KMS-11 (cell line): ENCODE measurements around the gene AK1.

Experiments
- H2AFZ ChIP-seq: fragments of 200-600 bp; sonication (generic); 2 replicates; pipeline ENCODE4 v1.6.1; 2016; ENCODE audit warnings: antibody characterized with exemption, mixed run types, low read depth
- H3K27ac ChIP-seq: fragments of 200-600 bp; sonication (generic); 2 replicates; pipeline ENCODE4 v1.6.1; 2016; ENCODE audit warnings: mild to moderate bottlenecking, mixed run types
- H3K27me3 ChIP-seq: fragments of 200-600 bp; sonication (generic); 2 replicates; pipeline ENCODE4 v1.6.1; 2017; ENCODE audit warnings: mild to moderate bottlenecking, low read depth, mixed run types, moderate library complexity; ENCODE audit not compliant: insufficient read depth
- H3K36me3 ChIP-seq: fragments of 200-600 bp; sonication (generic); 2 replicates; pipeline ENCODE4 v1.6.1; 2017; ENCODE audit warnings: mild to moderate bottlenecking, mixed run types; ENCODE audit not compliant: insufficient read depth
- H3K4me1 ChIP-seq: fragments of 200-600 bp; sonication (generic); 2 replicates; pipeline ENCODE4 v1.6.1; 2016; ENCODE audit warnings: mild to moderate bottlenecking, low read depth, mixed run types; ENCODE audit not compliant: poor library complexity, severe bottlenecking
- H3K4me2 ChIP-seq: fragments of 200-600 bp; sonication (generic); 2 replicates; pipeline ENCODE4 v1.7.0; 2016; ENCODE audit warnings: mild to moderate bottlenecking, mixed run types
- H3K4me3 ChIP-seq: fragments of 200-600 bp; sonication (generic); IDR thresholded peaks from 2 replicates; pipeline ENCODE4 v1.6.1; 2017; ENCODE audit warnings: low read depth, low read length, mixed read lengths; ENCODE audit not compliant: insufficient read depth
- H3K79me2 ChIP-seq: fragments of 200-600 bp; sonication (generic); 2 replicates; pipeline ENCODE4 v1.6.1; 2016; ENCODE audit warnings: low read depth, mixed run types; ENCODE audit not compliant: insufficient read depth
- H3K9ac ChIP-seq: fragments of 200-600 bp; sonication (generic); 2 replicates; pipeline ENCODE4 v1.6.1; 2016; ENCODE audit warnings: mild to moderate bottlenecking, mixed run types
- H4K20me1 ChIP-seq: fragments of 200-600 bp; sonication (generic); 2 replicates; pipeline ENCODE4 v1.6.1; 2016; ENCODE audit warnings: mild to moderate bottlenecking, mixed run types; ENCODE audit not compliant: insufficient read depth
- TF ChIP-seq, protein P1 (sequence below): fragments of 200-600 bp; sonication (generic); conservative IDR thresholded peaks from 2 replicates; pipeline ENCODE4 v1.6.1; 2017; ENCODE audit warnings: low read depth, mild to moderate bottlenecking, antibody characterized with exemption, low read length, moderate library complexity, mixed read lengths

The AK1 gene

GRCh38 chr9:127907867-127908659 is 30.6 kb upstream of the AK1 start:
- Histone ChIP-seq H3K36me3 (peaks cover 5% of the 10 kb centered on the region; the same call in 1 of the 2 replicates), H3K4me1 (peaks cover 56% of the 10 kb centered on the region), H3K27me3 (no peaks in the 10 kb centered on the region), H3K4me2 (no peak overlapping the region), H3K79me2 (peaks cover 28% of the 10 kb centered on the region), H3K4me3 (no peak overlapping the region), H4K20me1 (no peaks in the 10 kb centered on the region), H3K9ac (no peak overlapping the region), H2AFZ (no peak overlapping the region), H3K27ac (no peak overlapping the region)
- TF ChIP-seq, protein P1, sequence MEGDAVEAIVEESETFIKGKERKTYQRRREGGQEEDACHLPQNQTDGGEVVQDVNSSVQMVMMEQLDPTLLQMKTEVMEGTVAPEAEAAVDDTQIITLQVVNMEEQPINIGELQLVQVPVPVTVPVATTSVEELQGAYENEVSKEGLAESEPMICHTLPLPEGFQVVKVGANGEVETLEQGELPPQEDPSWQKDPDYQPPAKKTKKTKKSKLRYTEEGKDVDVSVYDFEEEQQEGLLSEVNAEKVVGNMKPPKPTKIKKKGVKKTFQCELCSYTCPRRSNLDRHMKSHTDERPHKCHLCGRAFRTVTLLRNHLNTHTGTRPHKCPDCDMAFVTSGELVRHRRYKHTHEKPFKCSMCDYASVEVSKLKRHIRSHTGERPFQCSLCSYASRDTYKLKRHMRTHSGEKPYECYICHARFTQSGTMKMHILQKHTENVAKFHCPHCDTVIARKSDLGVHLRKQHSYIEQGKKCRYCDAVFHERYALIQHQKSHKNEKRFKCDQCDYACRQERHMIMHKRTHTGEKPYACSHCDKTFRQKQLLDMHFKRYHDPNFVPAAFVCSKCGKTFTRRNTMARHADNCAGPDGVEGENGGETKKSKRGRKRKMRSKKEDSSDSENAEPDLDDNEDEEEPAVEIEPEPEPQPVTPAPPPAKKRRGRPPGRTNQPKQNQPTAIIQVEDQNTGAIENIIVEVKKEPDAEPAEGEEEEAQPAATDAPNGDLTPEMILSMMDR: no peak

DNA sequence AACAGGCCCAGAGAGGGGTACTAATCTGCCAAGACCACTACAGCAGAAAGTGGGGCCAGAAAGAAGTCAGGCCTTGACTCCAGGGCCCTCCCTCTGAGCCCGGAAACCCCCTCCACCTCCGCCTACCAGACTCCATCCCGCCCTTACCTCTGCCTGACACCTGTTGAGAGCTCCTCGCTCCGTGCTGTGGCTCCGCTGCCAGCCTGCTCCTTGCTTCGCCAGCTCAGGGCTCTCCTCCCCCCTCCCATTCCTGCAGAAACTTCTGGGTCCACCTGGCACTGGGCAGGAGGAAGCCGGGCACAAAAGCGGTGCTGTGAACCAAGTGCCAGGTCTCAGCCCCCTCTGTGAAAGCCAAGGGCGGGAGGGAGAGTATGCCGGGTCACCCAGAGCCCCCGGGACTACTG is 28.3 kb upstream of the AK1 start:
- Histone ChIP-seq H3K9ac (no peak overlapping the region), H3K4me1 (peaks cover 36% of the 10 kb centered on the region), H3K36me3 (peaks cover 5% of the 10 kb centered on the region; the same call in 1 of the 2 replicates)

GRCh38 chr9:127905004-127905728 is 27.7 kb upstream of the AK1 start:
- no peaks in the 10 kb centered on the region for H3K27me3 ChIP-seq
- H4K20me1 ChIP-seq: no peaks in the 10 kb centered on the region
- peaks cover 8% of the 10 kb centered on the region; the same call in 1 of the 2 replicates for H3K79me2 ChIP-seq
- peaks cover 29% of the 10 kb centered on the region for H3K4me1 ChIP-seq
- no peak overlapping the region for H2AFZ ChIP-seq
- no peak overlapping the region for H3K4me2 ChIP-seq
- TF ChIP-seq, protein P1: no peak
- peaks cover 5% of the 10 kb centered on the region; the same call in 1 of the 2 replicates for H3K36me3 ChIP-seq
- H3K27ac ChIP-seq: peak overlapping the region; percentile 34; the same call in 1 of the 2 replicates
- no peak overlapping the region for H3K4me3 ChIP-seq
- no peak overlapping the region for H3K9ac ChIP-seq

More for the DNA sequence above, 28.3 kb upstream of the AK1 start:
- Histone ChIP-seq H3K4me3 (no peak overlapping the region), H2AFZ (no peak overlapping the region), H3K27ac (peak overlapping the region; percentile 34; the same call in 1 of the 2 replicates), H4K20me1 (no peaks in the 10 kb centered on the region), H3K79me2 (peaks cover 14% of the 10 kb centered on the region), H3K4me2 (no peak overlapping the region), H3K27me3 (no peaks in the 10 kb centered on the region)
- TF ChIP-seq, protein P1: no peak

DNA sequence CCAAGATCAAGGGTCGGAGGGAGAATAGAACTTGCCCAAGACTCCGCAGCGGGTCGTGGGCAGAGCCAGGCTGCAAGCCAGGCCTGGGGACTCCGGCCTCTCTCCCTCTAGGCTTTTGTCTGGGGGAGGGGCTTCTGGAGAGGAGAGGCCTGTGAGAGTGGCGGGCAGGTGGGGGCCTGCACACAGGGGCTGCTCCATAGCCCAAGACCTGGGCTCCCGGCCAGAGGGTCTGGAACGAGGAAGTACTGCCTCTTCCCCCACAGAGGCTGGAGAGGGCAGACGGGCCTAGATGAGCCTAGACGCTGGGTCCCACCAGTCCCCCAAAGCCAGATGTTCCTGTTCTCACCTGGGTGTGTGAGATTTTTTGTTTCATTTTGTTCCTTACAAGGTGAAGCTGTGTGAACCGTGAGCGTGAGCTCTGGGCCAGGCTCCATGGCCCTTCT is 27.1 kb upstream of the AK1 start:
- Histone ChIP-seq H3K9ac (no peak overlapping the region), H3K4me3 (no peak overlapping the region), H4K20me1 (no peaks in the 10 kb centered on the region), H3K79me2 (peaks cover 2% of the 10 kb centered on the region; the same call in 1 of the 2 replicates), H2AFZ (no peak overlapping the region), H3K36me3 (peaks cover under 1% of the 10 kb centered on the region; the same call in 1 of the 2 replicates), H3K4me1 (peaks cover 27% of the 10 kb centered on the region), H3K27me3 (no peaks in the 10 kb centered on the region), H3K4me2 (no peak overlapping the region), H3K27ac (peak overlapping the region; percentile 34; the same call in 1 of the 2 replicates)
- TF ChIP-seq, protein P1: no peak
